GM12878 (cell line): ENCODE data around the gene HNF4A. TPM values are rescaled to one million over a fixed set of nuclear protein-coding genes. Genes with fewer than 3 reads are reported as not detected.

Source experiments
- ATAC-seq: fragments of 200-7000 bp; cut with Tn5 transposase; 3 replicates; pipeline ENCODE4 v1.9.1; 2020; ENCODE audit warnings: mild to moderate bottlenecking, moderate library complexity
- BruUV-seq: library from RNA; stranded (reverse); fragments of 400-500 nt; replicated peaks from 2 replicates; lab custom pipeline; 2021; lab: Mats Ljungman, UMichigan
- CTCF ChIA-PET: fragments of 300-600 bp; sonication (Branson Sonifier 250); formaldehyde crosslinking; extraction: SDS; loops from one replicate; lab custom pipeline; 2021; ENCODE audit warnings: inconsistent platforms; lab: Yijun Ruan, JAX
- POLR2A ChIA-PET: fragments of 350-600 bp; formaldehyde crosslinking; extraction: SDS; loops from one replicate; lab custom pipeline; 2021; ENCODE audit warnings: inconsistent platforms; lab: Charles Lee
- RAD21 ChIA-PET: fragments of 300-600 bp; sonication (Branson Sonifier 250); formaldehyde crosslinking; loops from one replicate; lab custom pipeline; 2023; ENCODE audit warnings: antibody characterized with exemption; ENCODE audit not compliant: unreplicated experiment; lab: Charles Lee
- SMC1A ChIA-PET: fragments of 300-600 bp; sonication (Branson Sonifier 250); formaldehyde crosslinking; loops from one replicate; lab custom pipeline; 2023; ENCODE audit not compliant: unreplicated experiment, uncharacterized antibody; lab: Charles Lee
- DNase-seq: peaks from one replicate; pipeline ENCODE4 v3.0.0-alpha.2; 2011; ENCODE audit warnings: low read depth, low spot score
- FAIRE-seq: peaks from 3 replicates; lab custom pipeline; 2011; peaks lifted over from hg19 to GRCh38; lab: Jason Lieb, UNC
- H2AFZ ChIP-seq: 2 replicates; pipeline ENCODE4 v1.6.0; 2011; ENCODE audit warnings: low read depth, low read length, control low read depth; ENCODE audit not compliant: control insufficient read depth
- H3K27ac ChIP-seq: 2 replicates; pipeline ENCODE4 v1.5.1; 2011; ENCODE audit warnings: control low read depth; ENCODE audit not compliant: control insufficient read depth, insufficient read depth
- H3K27me3 ChIP-seq, 2 experiments: replicated peaks in 1 of 2; 2 replicates each; pipeline versions ENCODE4 v1.6.0 to v1.6.1; 2011; ENCODE audit warnings: low read length in 1 of 2; ENCODE audit not compliant: control insufficient read depth in 2 of 2, insufficient read depth in 2 of 2
- H3K36me3 ChIP-seq, 2 experiments: 2 replicates each; pipeline ENCODE4 v1.5.1; 2011; ENCODE audit warnings: low read length in 1 of 2; ENCODE audit not compliant: control insufficient read depth in 2 of 2, insufficient read depth in 2 of 2
- H3K4me1 ChIP-seq: 2 replicates; pipeline ENCODE4 v1.6.1; 2011; ENCODE audit warnings: mild to moderate bottlenecking, low read length, moderate library complexity, mixed read lengths; ENCODE audit not compliant: control insufficient read depth, insufficient read depth
- H3K4me2 ChIP-seq: 2 replicates; pipeline ENCODE4 v1.6.0; 2011; ENCODE audit warnings: control low read depth; ENCODE audit not compliant: control insufficient read depth, insufficient read depth
- H3K4me3 ChIP-seq: fragments of 200-600 bp; sonication (generic); 2 replicates; pipeline ENCODE4 v1.5.1; 2016
- H3K79me2 ChIP-seq: 2 replicates; pipeline ENCODE4 v1.6.0; 2011; ENCODE audit warnings: low read length; ENCODE audit not compliant: control insufficient read depth, insufficient read depth
- H3K9ac ChIP-seq: 2 replicates; pipeline ENCODE4 v1.8.0; 2011; ENCODE audit warnings: low read length, control low read depth, mixed read lengths; ENCODE audit not compliant: control insufficient read depth, insufficient read depth
- H3K9me3 ChIP-seq: replicated peaks from 3 replicates; pipeline ENCODE4 v1.5.1; 2011; ENCODE audit warnings: mild to moderate bottlenecking, low read length; ENCODE audit not compliant: control insufficient read depth, insufficient read depth
- H4K20me1 ChIP-seq: 2 replicates; pipeline ENCODE4 v1.6.0; 2011; ENCODE audit not compliant: control insufficient read depth, insufficient read depth
- BCL11A ChIP-seq: IDR thresholded peaks from 2 replicates; pipeline ENCODE4 v1.6.1; 2011; ENCODE audit warnings: low read depth, low read length
- CHD2 ChIP-seq: IDR thresholded peaks from 2 replicates; pipeline ENCODE4 v1.6.1; 2011; ENCODE audit warnings: low read depth, low read length, improper control_type of control experiment, borderline replicate concordance
- MEF2A ChIP-seq: IDR thresholded peaks from 2 replicates; pipeline ENCODE4 v1.6.1; 2011; ENCODE audit warnings: low read depth, mild to moderate bottlenecking, low read length, moderate library complexity; ENCODE audit not compliant: insufficient read depth
- NFIC ChIP-seq: IDR thresholded peaks from 2 replicates; pipeline ENCODE4 v1.6.1; 2012; ENCODE audit warnings: low read depth, mild to moderate bottlenecking, inconsistent platforms, low read length, moderate library complexity
- NFYA ChIP-seq: IDR thresholded peaks from 2 replicates; pipeline ENCODE4 v1.6.1; 2011; ENCODE audit warnings: low read depth, mild to moderate bottlenecking, low read length, improper control_type of control experiment, borderline replicate concordance
- RELA ChIP-seq: fragments of 450-650 bp; IDR thresholded peaks from 2 replicates; pipeline ENCODE4 v1.8.0; 2014; ENCODE audit warnings: borderline replicate concordance; ENCODE audit not compliant: partially characterized antibody
- RFX5 ChIP-seq: IDR thresholded peaks from 2 replicates; pipeline ENCODE4 v1.6.1; 2011; ENCODE audit warnings: low read depth, low read length, improper control_type of control experiment
- YBX1 ChIP-seq: fragments of 450-650 bp; IDR thresholded peaks from 2 replicates; pipeline ENCODE4 v1.6.1; 2016; ENCODE audit warnings: antibody characterized with exemption
- WGBS: methylation state at CpG from one replicate; pipeline ENCODE4 v1.1.6; 2016; ENCODE audit warnings: low lambda C conversion rate; ENCODE audit not compliant: insufficient replicate concordance, insufficient coverage; ENCODE audit errors: missing lambda C conversion rate; 5-methylcytosine and 5-hydroxymethylcytosine counted together
- in situ Hi-C: fragments of 300-500 bp; cut with MboI; formaldehyde crosslinking; loops from 9 replicates; pipeline ENCODE4 v1.14.3; 2018; ENCODE audit warnings: mixed read lengths
- intact Hi-C: fragments of 100-400 bp; cut with micrococcal nuclease; formaldehyde crosslinking; loops from one replicate; pipeline ENCODE4 v1.14.2; 2022; ENCODE audit not compliant: unreplicated experiment
- polyA plus RNA-seq, 11 experiments: library from polyadenylated mRNA; depleted of rRNA in 4 of 11; unstranded in 6 of 11; stranded (reverse) in 5 of 11; fragments of >200 nt; fragmentation: Nextera tagmentation in 4 of 11; fragmentation: Illumina TruSeq in 1 of 11; extraction: Ambion mirVana in 4 of 11; extraction: Trizol in 1 of 11; gene quantifications; 1 replicate in 1 of 11; 2 replicates in 10 of 11; pipeline versions ENCODE4 v1.2.1 to v1.2.3, GENCODE V29; 2011 to 2016; ENCODE audit warnings: inconsistent platforms in 2 of 11, missing spikeins in 2 of 11, low read depth in 1 of 11
- total RNA-seq, 4 experiments: library from RNA; depleted of rRNA in 3 of 4; stranded (reverse); fragments of >200 nt in 3 of 4; fragmentation: Illumina TruSeq in 1 of 4; extraction: Trizol in 1 of 4; gene quantifications; 2 replicates each; pipeline versions ENCODE4 v1.2.1 to v1.2.3, GENCODE V29; 2013 to 2021
- TF ChIP-seq, protein P1 (sequence below): fragments of 450-650 bp; IDR thresholded peaks from 2 replicates; pipeline ENCODE4 v1.6.1; 2017; ENCODE audit warnings: borderline replicate concordance
- TF ChIP-seq, protein P2 (sequence below): IDR thresholded peaks from 2 replicates; pipeline ENCODE4 v1.6.1; 2012; ENCODE audit warnings: mild to moderate bottlenecking, low read depth, low read length
- TF ChIP-seq, protein P3 (sequence below): fragments of 150-350 bp; IDR thresholded peaks from 2 replicates; pipeline ENCODE4 v1.6.1; 2016; ENCODE audit warnings: low read depth, low read length
- TF ChIP-seq, protein P4 (sequence below): fragments of 450-650 bp; IDR thresholded peaks from 2 replicates; pipeline ENCODE4 v1.6.1; 2014; ENCODE audit warnings: mild to moderate bottlenecking

HNF4A gene
- total and polyA plus RNA-seq, 10 of the 15 experiments (the other 5 are each of a cell fraction or from before 2014, with no cell fraction given): 0.21 TPM; not detected in 9

DNA sequence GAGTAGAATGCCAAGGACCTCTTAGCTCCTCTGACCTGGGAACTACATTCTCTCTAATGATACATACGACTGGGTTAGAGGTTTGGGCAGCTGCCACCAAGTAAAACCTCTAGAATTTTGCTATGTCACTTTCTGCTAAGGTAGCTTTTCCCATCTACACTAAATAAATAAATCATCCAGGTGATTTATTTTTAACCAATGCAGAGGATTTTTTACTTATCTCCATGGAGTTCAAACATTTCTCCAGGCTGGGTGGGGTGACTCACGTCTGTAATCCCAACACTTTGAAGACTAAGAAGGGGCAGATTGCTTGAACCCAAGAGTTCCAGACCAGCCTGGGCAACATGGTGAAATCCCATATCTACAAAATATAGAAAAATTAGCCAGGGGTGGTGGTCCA, 27.1 kb downstream of the HNF4A start:
- no peak overlapping the region for H3K4me2 ChIP-seq
- DNase-seq: no peak
- WGBS: 5% methylated on average over 2 of the region's 2 CpGs
- H3K79me2 ChIP-seq: no peaks in the 10 kb centered on the region
- ChIA-PET RAD21 (interaction anchor here (2.1 kb wide), 1 partner anchor 167 kb away, joined by 5 read pairs; no protein-coding TSS in a partner anchor), POLR2A (no interaction called here), CTCF (interaction anchor here (0.6 to 8.5 kb wide), 12 partner anchors 8 to 319 kb away, joined by 3 to 104 read pairs (median 5); partner anchors contain the start of gene SERINC3), SMC1A (interaction anchor here (2.2 kb wide), 1 partner anchor 193 kb away, joined by 4 read pairs; no protein-coding TSS in a partner anchor)
- ATAC-seq: no peak
- no peaks in the 10 kb centered on the region for H3K9me3 ChIP-seq
- no peak for FAIRE-seq
- no peaks in the 10 kb centered on the region for H3K4me1 ChIP-seq
- H4K20me1 ChIP-seq: no peaks in the 10 kb centered on the region
- no peak overlapping the region for H3K27ac ChIP-seq
- BruUV-seq: no TSS peak
- no peak overlapping the region for H2AFZ ChIP-seq
- no peak overlapping the region for H3K9ac ChIP-seq
- intact Hi-C loops: no loop called here
- H3K36me3 ChIP-seq: no peaks in the 10 kb centered on the region
- in situ Hi-C loops: loop anchor here (5.0 kb wide), 1 partner anchor 165 kb away; no protein-coding TSS in a partner anchor
- H3K27me3 ChIP-seq: no peaks in the 10 kb centered on the region
- H3K4me3 ChIP-seq: no peak overlapping the region
- TF ChIP-seq, protein P1, sequence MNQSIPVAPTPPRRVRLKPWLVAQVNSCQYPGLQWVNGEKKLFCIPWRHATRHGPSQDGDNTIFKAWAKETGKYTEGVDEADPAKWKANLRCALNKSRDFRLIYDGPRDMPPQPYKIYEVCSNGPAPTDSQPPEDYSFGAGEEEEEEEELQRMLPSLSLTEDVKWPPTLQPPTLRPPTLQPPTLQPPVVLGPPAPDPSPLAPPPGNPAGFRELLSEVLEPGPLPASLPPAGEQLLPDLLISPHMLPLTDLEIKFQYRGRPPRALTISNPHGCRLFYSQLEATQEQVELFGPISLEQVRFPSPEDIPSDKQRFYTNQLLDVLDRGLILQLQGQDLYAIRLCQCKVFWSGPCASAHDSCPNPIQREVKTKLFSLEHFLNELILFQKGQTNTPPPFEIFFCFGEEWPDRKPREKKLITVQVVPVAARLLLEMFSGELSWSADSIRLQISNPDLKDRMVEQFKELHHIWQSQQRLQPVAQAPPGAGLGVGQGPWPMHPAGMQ: no peak
- TF ChIP-seq, protein P2, sequence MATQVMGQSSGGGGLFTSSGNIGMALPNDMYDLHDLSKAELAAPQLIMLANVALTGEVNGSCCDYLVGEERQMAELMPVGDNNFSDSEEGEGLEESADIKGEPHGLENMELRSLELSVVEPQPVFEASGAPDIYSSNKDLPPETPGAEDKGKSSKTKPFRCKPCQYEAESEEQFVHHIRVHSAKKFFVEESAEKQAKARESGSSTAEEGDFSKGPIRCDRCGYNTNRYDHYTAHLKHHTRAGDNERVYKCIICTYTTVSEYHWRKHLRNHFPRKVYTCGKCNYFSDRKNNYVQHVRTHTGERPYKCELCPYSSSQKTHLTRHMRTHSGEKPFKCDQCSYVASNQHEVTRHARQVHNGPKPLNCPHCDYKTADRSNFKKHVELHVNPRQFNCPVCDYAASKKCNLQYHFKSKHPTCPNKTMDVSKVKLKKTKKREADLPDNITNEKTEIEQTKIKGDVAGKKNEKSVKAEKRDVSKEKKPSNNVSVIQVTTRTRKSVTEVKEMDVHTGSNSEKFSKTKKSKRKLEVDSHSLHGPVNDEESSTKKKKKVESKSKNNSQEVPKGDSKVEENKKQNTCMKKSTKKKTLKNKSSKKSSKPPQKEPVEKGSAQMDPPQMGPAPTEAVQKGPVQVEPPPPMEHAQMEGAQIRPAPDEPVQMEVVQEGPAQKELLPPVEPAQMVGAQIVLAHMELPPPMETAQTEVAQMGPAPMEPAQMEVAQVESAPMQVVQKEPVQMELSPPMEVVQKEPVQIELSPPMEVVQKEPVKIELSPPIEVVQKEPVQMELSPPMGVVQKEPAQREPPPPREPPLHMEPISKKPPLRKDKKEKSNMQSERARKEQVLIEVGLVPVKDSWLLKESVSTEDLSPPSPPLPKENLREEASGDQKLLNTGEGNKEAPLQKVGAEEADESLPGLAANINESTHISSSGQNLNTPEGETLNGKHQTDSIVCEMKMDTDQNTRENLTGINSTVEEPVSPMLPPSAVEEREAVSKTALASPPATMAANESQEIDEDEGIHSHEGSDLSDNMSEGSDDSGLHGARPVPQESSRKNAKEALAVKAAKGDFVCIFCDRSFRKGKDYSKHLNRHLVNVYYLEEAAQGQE: no peak
- TF ChIP-seq NFYA (no peak), YBX1 (no peak), RFX5 (no peak), RELA (no peak), CHD2 (no peak), BCL11A (no peak), MEF2A (no peak), NFIC (no peak)
- TF ChIP-seq, protein P3, sequence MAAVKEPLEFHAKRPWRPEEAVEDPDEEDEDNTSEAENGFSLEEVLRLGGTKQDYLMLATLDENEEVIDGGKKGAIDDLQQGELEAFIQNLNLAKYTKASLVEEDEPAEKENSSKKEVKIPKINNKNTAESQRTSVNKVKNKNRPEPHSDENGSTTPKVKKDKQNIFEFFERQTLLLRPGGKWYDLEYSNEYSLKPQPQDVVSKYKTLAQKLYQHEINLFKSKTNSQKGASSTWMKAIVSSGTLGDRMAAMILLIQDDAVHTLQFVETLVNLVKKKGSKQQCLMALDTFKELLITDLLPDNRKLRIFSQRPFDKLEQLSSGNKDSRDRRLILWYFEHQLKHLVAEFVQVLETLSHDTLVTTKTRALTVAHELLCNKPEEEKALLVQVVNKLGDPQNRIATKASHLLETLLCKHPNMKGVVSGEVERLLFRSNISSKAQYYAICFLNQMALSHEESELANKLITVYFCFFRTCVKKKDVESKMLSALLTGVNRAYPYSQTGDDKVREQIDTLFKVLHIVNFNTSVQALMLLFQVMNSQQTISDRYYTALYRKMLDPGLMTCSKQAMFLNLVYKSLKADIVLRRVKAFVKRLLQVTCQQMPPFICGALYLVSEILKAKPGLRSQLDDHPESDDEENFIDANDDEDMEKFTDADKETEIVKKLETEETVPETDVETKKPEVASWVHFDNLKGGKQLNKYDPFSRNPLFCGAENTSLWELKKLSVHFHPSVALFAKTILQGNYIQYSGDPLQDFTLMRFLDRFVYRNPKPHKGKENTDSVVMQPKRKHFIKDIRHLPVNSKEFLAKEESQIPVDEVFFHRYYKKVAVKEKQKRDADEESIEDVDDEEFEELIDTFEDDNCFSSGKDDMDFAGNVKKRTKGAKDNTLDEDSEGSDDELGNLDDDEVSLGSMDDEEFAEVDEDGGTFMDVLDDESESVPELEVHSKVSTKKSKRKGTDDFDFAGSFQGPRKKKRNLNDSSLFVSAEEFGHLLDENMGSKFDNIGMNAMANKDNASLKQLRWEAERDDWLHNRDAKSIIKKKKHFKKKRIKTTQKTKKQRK: no peak
- TF ChIP-seq, protein P4, sequence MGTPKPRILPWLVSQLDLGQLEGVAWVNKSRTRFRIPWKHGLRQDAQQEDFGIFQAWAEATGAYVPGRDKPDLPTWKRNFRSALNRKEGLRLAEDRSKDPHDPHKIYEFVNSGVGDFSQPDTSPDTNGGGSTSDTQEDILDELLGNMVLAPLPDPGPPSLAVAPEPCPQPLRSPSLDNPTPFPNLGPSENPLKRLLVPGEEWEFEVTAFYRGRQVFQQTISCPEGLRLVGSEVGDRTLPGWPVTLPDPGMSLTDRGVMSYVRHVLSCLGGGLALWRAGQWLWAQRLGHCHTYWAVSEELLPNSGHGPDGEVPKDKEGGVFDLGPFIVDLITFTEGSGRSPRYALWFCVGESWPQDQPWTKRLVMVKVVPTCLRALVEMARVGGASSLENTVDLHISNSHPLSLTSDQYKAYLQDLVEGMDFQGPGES: no peak
